HEK293T (cell line): Measurements from ENCODE around the gene LPIN3.

Experiments used
- CTCF ChIA-PET: fragments of 350-600 bp; formaldehyde crosslinking; extraction: SDS; loops from one replicate; lab custom pipeline; 2021; ENCODE audit warnings: antibody characterized with exemption, inconsistent platforms; lab: Yijun Ruan, JAX
- POLR2A ChIA-PET: fragments of 350-600 bp; formaldehyde crosslinking; extraction: SDS; loops from one replicate; lab custom pipeline; 2020; ENCODE audit warnings: antibody characterized with exemption, inconsistent platforms; lab: Yijun Ruan, JAX
- DNase-seq: peaks from one replicate; pipeline ENCODE4 v3.0.0; 2012; ENCODE audit warnings: mixed read lengths; ENCODE audit errors: extremely low spot score
- ARNT ChIP-seq: fragments of 450-650 bp; IDR thresholded peaks from 2 replicates; pipeline ENCODE4 v1.6.1; 2017; ENCODE audit warnings: mild to moderate bottlenecking
- BHLHE40 ChIP-seq: fragments of 450-650 bp; IDR thresholded peaks from 2 replicates; pipeline ENCODE4 v1.6.1; 2016; ENCODE audit warnings: mild to moderate bottlenecking, moderate library complexity, borderline replicate concordance
- CTBP1 ChIP-seq: fragments of 450-650 bp; IDR thresholded peaks from 2 replicates; pipeline ENCODE4 v1.6.1; 2016; ENCODE audit warnings: borderline replicate concordance
- ELF4 ChIP-seq: fragments of 450-650 bp; IDR thresholded peaks from 2 replicates; pipeline ENCODE4 v1.6.1; 2017; ENCODE audit warnings: antibody characterized with exemption
- FOXA1 ChIP-seq: fragments of 450-650 bp; IDR thresholded peaks from 2 replicates; pipeline ENCODE4 v1.6.1; 2016; ENCODE audit warnings: mild to moderate bottlenecking
- FOXK2 ChIP-seq: fragments of 450-650 bp; IDR thresholded peaks from 2 replicates; pipeline ENCODE4 v1.6.1; 2016; ENCODE audit warnings: mild to moderate bottlenecking
- FOXM1 ChIP-seq: fragments of 450-650 bp; IDR thresholded peaks from 2 replicates; pipeline ENCODE4 v1.6.1; 2017; ENCODE audit warnings: mild to moderate bottlenecking, borderline replicate concordance
- HDGF ChIP-seq: fragments of 450-650 bp; IDR thresholded peaks from 2 replicates; pipeline ENCODE4 v1.6.1; 2017; ENCODE audit warnings: antibody characterized with exemption, borderline replicate concordance
- L3MBTL2 ChIP-seq: fragments of 450-650 bp; conservative IDR thresholded peaks from 2 replicates; pipeline ENCODE4 v1.6.1; 2016; ENCODE audit warnings: mild to moderate bottlenecking
- LEF1 ChIP-seq: fragments of 450-650 bp; IDR thresholded peaks from 2 replicates; pipeline ENCODE4 v1.6.1; 2017; ENCODE audit warnings: mild to moderate bottlenecking, borderline replicate concordance
- NFRKB ChIP-seq: fragments of 450-650 bp; IDR thresholded peaks from 2 replicates; pipeline ENCODE4 v1.6.1; 2016; ENCODE audit warnings: mild to moderate bottlenecking, moderate library complexity
- SP1 ChIP-seq: fragments of 450-650 bp; IDR thresholded peaks from 2 replicates; pipeline ENCODE4 v1.6.1; 2017
- SUZ12 ChIP-seq: fragments of 450-650 bp; IDR thresholded peaks from 2 replicates; pipeline ENCODE4 v1.6.1; 2016; ENCODE audit warnings: mild to moderate bottlenecking
- TARDBP ChIP-seq: fragments of 450-650 bp; IDR thresholded peaks from 2 replicates; pipeline ENCODE4 v1.6.1; 2016
- ZNF384 ChIP-seq: fragments of 450-650 bp; IDR thresholded peaks from 2 replicates; pipeline ENCODE4 v1.6.1; 2016
- TF ChIP-seq, protein P1 (sequence below): fragments of 450-650 bp; IDR thresholded peaks from 2 replicates; pipeline ENCODE4 v1.6.1; 2016

Gene LPIN3

GRCh38 chr20:41395667-41396664 is 55.3 kb downstream of the LPIN3 start:
- ChIA-PET POLR2A (no interaction called here), CTCF (no interaction called here)
- no peak for DNase-seq
- TF ChIP-seq FOXK2: no peak
- TF ChIP-seq ARNT: no peak
- TF ChIP-seq FOXM1: no peak
- TF ChIP-seq TARDBP: no peak
- TF ChIP-seq CTBP1: no peak
- no peak for TF ChIP-seq SUZ12
- no peak for TF ChIP-seq HDGF
- no peak for TF ChIP-seq LEF1
- TF ChIP-seq L3MBTL2: no peak
- TF ChIP-seq SP1: no peak
- TF ChIP-seq NFRKB: no peak
- TF ChIP-seq FOXA1: no peak
- no peak for TF ChIP-seq ZNF384
- TF ChIP-seq, protein P1, sequence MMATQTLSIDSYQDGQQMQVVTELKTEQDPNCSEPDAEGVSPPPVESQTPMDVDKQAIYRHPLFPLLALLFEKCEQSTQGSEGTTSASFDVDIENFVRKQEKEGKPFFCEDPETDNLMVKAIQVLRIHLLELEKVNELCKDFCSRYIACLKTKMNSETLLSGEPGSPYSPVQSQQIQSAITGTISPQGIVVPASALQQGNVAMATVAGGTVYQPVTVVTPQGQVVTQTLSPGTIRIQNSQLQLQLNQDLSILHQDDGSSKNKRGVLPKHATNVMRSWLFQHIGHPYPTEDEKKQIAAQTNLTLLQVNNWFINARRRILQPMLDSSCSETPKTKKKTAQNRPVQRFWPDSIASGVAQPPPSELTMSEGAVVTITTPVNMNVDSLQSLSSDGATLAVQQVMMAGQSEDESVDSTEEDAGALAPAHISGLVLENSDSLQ: no peak
- no peak for TF ChIP-seq BHLHE40
- TF ChIP-seq ELF4: no peak

- CTCF ChIA-PET: no interaction called here
- TF ChIP-seq CTBP1: no peak
- TF ChIP-seq BHLHE40: no peak
- TF ChIP-seq FOXK2: no peak
- TF ChIP-seq FOXM1: no peak
- no peak for TF ChIP-seq ZNF384
- TF ChIP-seq NFRKB: no peak
- no peak for TF ChIP-seq SP1
- TF ChIP-seq SUZ12: no peak
- TF ChIP-seq, protein P1: no peak
- no peak for TF ChIP-seq TARDBP
- TF ChIP-seq L3MBTL2: no peak
- no peak for TF ChIP-seq FOXA1
- no peak for TF ChIP-seq LEF1
- no peak for DNase-seq
- POLR2A ChIA-PET: no interaction called here
Observed at GRCh38 chr20:41398408-41398807, 57.8 kb downstream of the LPIN3 start.

DNA sequence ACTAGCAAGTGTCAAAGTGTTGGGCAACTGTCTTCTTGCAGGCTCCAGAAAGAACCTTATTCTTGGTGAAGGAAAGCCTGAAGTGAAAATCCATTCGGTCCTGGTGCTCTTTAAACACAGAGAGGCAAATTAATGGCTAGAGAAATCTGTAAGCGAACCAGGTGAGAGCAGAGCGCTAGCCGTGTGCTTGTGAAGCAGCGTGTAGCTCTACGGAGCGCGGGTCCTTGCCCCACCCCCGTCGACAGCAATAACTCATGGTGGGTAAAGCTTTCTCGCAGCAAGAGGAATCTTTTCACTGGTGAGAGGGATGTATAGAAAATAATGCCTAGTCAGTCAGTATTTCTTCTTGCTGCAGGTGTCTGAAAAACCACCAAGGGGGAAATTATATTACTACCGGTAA is 63.0 kb downstream of the LPIN3 start:
- no peak for DNase-seq
- POLR2A ChIA-PET: no interaction called here
- CTCF ChIA-PET: no interaction called here
- TF ChIP-seq SUZ12: no peak

DNA sequence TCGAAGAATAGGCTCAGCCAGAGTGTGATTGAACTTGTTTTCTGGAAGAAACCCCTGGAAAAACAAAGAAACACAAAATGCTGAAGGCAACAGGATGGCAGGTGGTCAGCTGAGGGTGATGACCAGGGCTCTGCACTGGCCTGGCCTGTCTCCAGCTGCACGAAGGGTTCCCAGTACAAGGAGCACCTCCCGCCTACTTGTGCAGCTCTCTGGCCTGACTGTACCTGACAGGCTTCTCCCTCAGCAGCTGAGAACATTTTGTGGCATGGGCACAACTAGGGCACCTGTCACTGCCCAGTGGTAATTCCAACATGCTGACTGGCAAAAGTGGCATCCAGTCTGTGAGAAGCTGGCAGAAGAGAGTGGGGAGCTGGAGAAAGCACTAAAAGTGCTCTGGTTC is 64.8 kb downstream of the LPIN3 start:
- no peak for TF ChIP-seq L3MBTL2
- no peak for TF ChIP-seq CTBP1
- TF ChIP-seq LEF1: no peak
- no peak for TF ChIP-seq TARDBP
- no peak for TF ChIP-seq SP1
- no peak for TF ChIP-seq FOXM1
- DNase-seq: no peak
- ChIA-PET CTCF (no interaction called here), POLR2A (no interaction called here)

GRCh38 chr20:41406353-41406752 is 65.7 kb downstream of the LPIN3 start:
- POLR2A ChIA-PET: no interaction called here
- TF ChIP-seq BHLHE40: no peak
- TF ChIP-seq TARDBP: no peak
- TF ChIP-seq ELF4: no peak
- no peak for TF ChIP-seq FOXK2
- TF ChIP-seq L3MBTL2: no peak
- TF ChIP-seq ARNT: no peak
- DNase-seq: no peak
- CTCF ChIA-PET: interaction anchor here (0.5 kb wide), 1 partner anchor 162 kb away, joined by 3 read pairs; no protein-coding TSS in a partner anchor

GRCh38 chr20:41406896-41407444 is 66.3 kb downstream of the LPIN3 start:
- no peak for DNase-seq
- ChIA-PET POLR2A (no interaction called here), CTCF (interaction anchor here (0.5 kb wide), 1 partner anchor 162 kb away, joined by 3 read pairs; no protein-coding TSS in a partner anchor)
- TF ChIP-seq LEF1 (no peak), TARDBP (no peak)

- POLR2A ChIA-PET: no interaction called here
- no peak for DNase-seq
- no peak for TF ChIP-seq SUZ12
- no peak for TF ChIP-seq ZNF384
- TF ChIP-seq LEF1: no peak
- TF ChIP-seq BHLHE40: no peak
- no peak for TF ChIP-seq L3MBTL2
- no peak for TF ChIP-seq FOXK2
- no peak for TF ChIP-seq CTBP1
- TF ChIP-seq ELF4: no peak
- no peak for TF ChIP-seq SP1
- TF ChIP-seq HDGF: no peak
- CTCF ChIA-PET: no interaction called here
Observed at GRCh38 chr20:41407607-41408006, 67.0 kb downstream of the LPIN3 start.
